Activated B cell treated with CpG ODN at 0.5 μM for 24 hours (primary cell): ENCODE measurements around the gene FRMPD1. TPM values are rescaled to one million over a fixed set of nuclear protein-coding genes. Genes with fewer than 3 reads are reported as not detected.

ENCODE experiments used
- ATAC-seq: fragments of 200-7000 bp; cut with Tn5 transposase; one replicate; pipeline ENCODE4 v1.10.0; 2021; ENCODE audit warnings: low read depth, mild to moderate bottlenecking, moderate library complexity
- CTCF ChIA-PET: fragments of 350-600 bp; sonication (Branson Sonifier 250); formaldehyde crosslinking; loops from one replicate; lab custom pipeline; 2021; ENCODE audit warnings: antibody characterized with exemption; lab: Charles Lee
- POLR2A ChIA-PET: fragments of 350-600 bp; sonication (Branson Sonifier 250); formaldehyde crosslinking; loops from one replicate; lab custom pipeline; 2021; ENCODE audit warnings: antibody characterized with exemption; lab: Charles Lee
- DNase-seq: peaks from one replicate; pipeline ENCODE4 v3.0.0; 2022
- H3K27ac Mint-ChIP-seq: one replicate; pipeline ENCODE4 v1.8.0; 2020; ENCODE audit warnings: mixed read lengths
- H3K27me3 Mint-ChIP-seq: one replicate; pipeline ENCODE4 v1.8.0; 2021; ENCODE audit warnings: mixed read lengths
- H3K36me3 Mint-ChIP-seq: one replicate; pipeline ENCODE4 v1.8.0; 2021; ENCODE audit warnings: low read depth, mixed read lengths
- H3K4me1 Mint-ChIP-seq: one replicate; pipeline ENCODE4 v1.8.0; 2021; ENCODE audit warnings: mixed read lengths
- H3K4me3 Mint-ChIP-seq: one replicate; pipeline ENCODE4 v1.8.0; 2020; ENCODE audit warnings: mild to moderate bottlenecking, mixed read lengths
- H3K9me3 Mint-ChIP-seq: one replicate; pipeline ENCODE4 v1.8.0; 2020; ENCODE audit warnings: mixed read lengths
- CTCF ChIP-seq: fragments of 200-600 bp; IDR thresholded peaks from one replicate; pipeline ENCODE4 v1.8.0; 2022; ENCODE audit warnings: antibody characterized with exemption, mild to moderate bottlenecking
- intact Hi-C: fragments of 100-400 bp; cut with micrococcal nuclease; formaldehyde crosslinking; loops from one replicate; pipeline ENCODE4 v1.15.1; 2024
- total RNA-seq: library from RNA; stranded (reverse); gene quantifications from 2 replicates; pipeline ENCODE4 v1.2.3, GENCODE V29; 2022

FRMPD1 gene
- total RNA-seq, 1 donor from 2014 or later = 0.07 TPM

DNA sequence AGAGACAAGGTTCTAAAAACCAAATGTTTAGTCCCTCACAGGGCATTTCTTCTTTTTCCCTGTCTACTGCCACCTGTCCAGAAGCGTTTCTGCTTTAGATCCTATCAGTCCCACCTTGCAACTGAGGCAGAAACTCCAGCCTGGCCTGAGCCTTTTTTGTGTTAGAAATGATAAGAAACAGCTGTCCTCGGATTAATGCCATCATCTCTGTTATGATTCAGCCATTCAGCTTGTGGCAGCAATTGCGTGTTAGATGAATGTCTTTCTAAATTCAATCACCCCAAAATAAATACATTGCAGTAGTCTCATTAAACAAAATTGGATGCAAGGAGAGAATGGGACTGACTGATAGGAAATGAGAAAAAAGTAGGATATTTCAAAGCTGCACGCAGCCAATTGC, 28.3 kb upstream of the FRMPD1 start:
- Mint-ChIP-seq H3K4me3 (no peak overlapping the region), H3K27ac (no peak overlapping the region), H3K36me3 (no peaks in the 10 kb centered on the region), H3K9me3 (no peaks in the 10 kb centered on the region), H3K4me1 (no peaks in the 10 kb centered on the region), H3K27me3 (no peaks in the 10 kb centered on the region)
- intact Hi-C loops = no loop called here
- CTCF ChIA-PET = no interaction called here
- DNase-seq = no peak
- ATAC-seq = no peak
- TF ChIP-seq CTCF = no peak
- POLR2A ChIA-PET = no interaction called here

DNA sequence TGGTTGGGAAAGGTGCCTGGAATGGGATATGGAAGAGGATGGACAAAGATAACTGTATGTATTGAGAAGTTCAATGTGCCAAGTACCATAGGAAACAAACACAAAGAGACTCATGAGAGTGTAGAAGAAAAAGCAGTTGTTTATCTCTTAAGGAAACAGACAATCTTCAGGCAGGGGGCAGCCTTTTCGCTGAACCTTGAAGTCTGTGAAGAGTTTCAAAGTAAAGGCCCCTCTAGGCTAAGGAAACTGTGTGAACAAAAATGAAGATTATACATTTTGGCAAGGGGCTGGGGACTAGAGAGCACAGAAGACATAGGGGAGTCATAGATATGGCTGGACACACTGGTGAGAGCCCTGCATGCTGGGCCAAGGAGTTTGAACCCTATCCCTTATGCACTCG, 27.5 kb upstream of the FRMPD1 start:
- no peaks in the 10 kb centered on the region for H3K4me1 Mint-ChIP-seq
- CTCF ChIA-PET = no interaction called here
- intact Hi-C loops = no loop called here
- no peaks in the 10 kb centered on the region for H3K27me3 Mint-ChIP-seq
- H3K4me3 Mint-ChIP-seq = no peak overlapping the region
- H3K36me3 Mint-ChIP-seq = no peaks in the 10 kb centered on the region
- no peak for TF ChIP-seq CTCF
- ATAC-seq (no peak), DNase-seq (no peak)
- no peak overlapping the region for H3K27ac Mint-ChIP-seq
- POLR2A ChIA-PET = no interaction called here
- no peaks in the 10 kb centered on the region for H3K9me3 Mint-ChIP-seq

DNA sequence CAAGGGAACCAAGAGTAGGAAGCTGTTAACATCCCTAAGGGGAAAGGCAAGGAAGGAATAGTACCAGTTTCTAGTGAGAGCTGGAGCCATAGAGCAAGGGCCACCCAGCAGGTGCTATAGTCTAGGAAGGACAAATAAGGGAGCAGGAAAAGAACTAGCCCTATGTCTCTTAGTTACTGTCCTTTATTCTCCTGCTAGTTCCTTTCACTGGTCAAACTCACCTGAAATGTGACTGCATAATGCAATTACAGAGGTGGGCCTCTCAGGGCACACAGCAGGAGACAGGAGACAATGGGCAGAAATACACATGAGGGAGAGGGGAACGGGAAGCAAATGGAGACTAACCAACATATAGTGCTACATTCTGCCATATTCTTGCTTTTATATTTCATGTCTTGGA, 26.7 kb upstream of the FRMPD1 start:
- DNase-seq (no peak), ATAC-seq (no peak)
- intact Hi-C loops = no loop called here
- no peaks in the 10 kb centered on the region for H3K9me3 Mint-ChIP-seq
- no peaks in the 10 kb centered on the region for H3K4me1 Mint-ChIP-seq
- no peaks in the 10 kb centered on the region for H3K36me3 Mint-ChIP-seq
- ChIA-PET POLR2A (no interaction called here), CTCF (no interaction called here)
- no peak for TF ChIP-seq CTCF
- no peaks in the 10 kb centered on the region for H3K27me3 Mint-ChIP-seq
- H3K27ac Mint-ChIP-seq = no peak overlapping the region
- H3K4me3 Mint-ChIP-seq = no peak overlapping the region

- Mint-ChIP-seq H3K9me3 (no peaks in the 10 kb centered on the region), H3K4me1 (no peaks in the 10 kb centered on the region), H3K27me3 (no peaks in the 10 kb centered on the region), H3K36me3 (no peaks in the 10 kb centered on the region), H3K27ac (no peak overlapping the region), H3K4me3 (no peak overlapping the region)
- ATAC-seq (no peak), DNase-seq (no peak)
- intact Hi-C loops = no loop called here
- POLR2A ChIA-PET = no interaction called here
- TF ChIP-seq CTCF = no peak
- CTCF ChIA-PET = no interaction called here
Measured at GRCh38 chr9:37625036-37625757, 25.6 kb upstream of the FRMPD1 start.

GRCh38 chr9:37625758-37626147, 25.0 kb upstream of the FRMPD1 start:
- Mint-ChIP-seq H3K9me3 (no peaks in the 10 kb centered on the region), H3K4me1 (no peaks in the 10 kb centered on the region), H3K4me3 (no peak overlapping the region), H3K27ac (no peak overlapping the region), H3K36me3 (no peaks in the 10 kb centered on the region), H3K27me3 (no peaks in the 10 kb centered on the region)
- DNase-seq (no peak), ATAC-seq (no peak)
- CTCF ChIA-PET = interaction anchor here (0.7 kb wide), 1 partner anchor 30 kb away, joined by 3 read pairs; no protein-coding TSS in a partner anchor
- intact Hi-C loops = no loop called here
- TF ChIP-seq CTCF = no peak
- POLR2A ChIA-PET = no interaction called here
